Measurements from ENCODE around the gene HHAT.

GRCh38 chr1:210373628-210373877 lies 44.9 kb downstream of the HHAT start:
- TF ChIP-seq POLR2A (IDR thresholded peaks at IDR 0.05; ENCODE audit: insufficient read depth in 1 of 2, low read depth in 2 of 2, low read length in 2 of 2): no peak
- TF ChIP-seq ZBTB26 (CRISPR knock-in tag; IDR thresholded peaks at IDR 0.05; ENCODE audit: borderline replicate concordance): no peak
- TF ChIP-seq GABPA (IDR thresholded peaks at IDR 0.05; ENCODE audit: low read depth, low read length): no peak
- no peak for TF ChIP-seq GABPA (CRISPR knock-in tag; IDR thresholded peaks at IDR 0.05; ENCODE audit: low read depth)
- TF ChIP-seq ZNF232 (CRISPR knock-in tag; IDR thresholded peaks at IDR 0.05; ENCODE audit: borderline replicate concordance): no peak
- TF ChIP-seq EED (CRISPR knock-in tag; IDR thresholded peaks at IDR 0.05): no peak
- TF ChIP-seq RERE (CRISPR knock-in tag; IDR thresholded peaks at IDR 0.05; ENCODE audit: low read depth): no peak
